Heart left ventricle (tissue), 16 donors: ENCODE measurements around the gene KRTAP10-8. TPM values are rescaled to one million over a fixed set of nuclear protein-coding genes. Genes with fewer than 3 reads are reported as not detected.
A peak's percentile ranks its signal among the peaks of the same experiment; 100 is the strongest.

Experiments used
- ATAC-seq, 4 donors: fragments of 200-7000 bp; cut with Tn5 transposase; one replicate each; pipeline ENCODE4 v1.9.1; 2020 to 2022; ENCODE audit warnings: moderate library complexity in 4 of 4, mild to moderate bottlenecking in 3 of 4, moderate number of reproducible peaks in 1 of 4
- DNase-seq, 5 donors: peaks; one replicate each; pipeline ENCODE4 v3.0.0-alpha.2; 2020
- H3K27ac ChIP-seq, 12 donors: fragments of 200-600 bp; sonication (generic) in 4 of 12; one replicate each; pipeline versions ENCODE4 v1.5.0 to v1.8.0; 2016 to 2022; ENCODE audit warnings: mild to moderate bottlenecking in 2 of 12
- H3K27me3 ChIP-seq, 9 donors: fragments of 200-600 bp; sonication (generic) in 2 of 9; one replicate each; pipeline versions ENCODE4 v1.5.1 to v1.8.0; 2016 to 2022; ENCODE audit warnings: mild to moderate bottlenecking in 3 of 9
- H3K36me3 ChIP-seq, 9 donors: fragments of 200-600 bp; sonication (generic) in 2 of 9; one replicate each; pipeline versions ENCODE4 v1.5.0 to v1.8.0; 2018 to 2022; ENCODE audit warnings: mild to moderate bottlenecking in 2 of 9
- H3K4me1 ChIP-seq, 12 donors: fragments of 200-600 bp; sonication (generic) in 4 of 12; one replicate each; pipeline versions ENCODE4 v1.5.0 to v1.8.0; 2016 to 2022; ENCODE audit warnings: mild to moderate bottlenecking in 3 of 12
- H3K4me3 ChIP-seq, 12 donors: fragments of 200-600 bp; sonication (generic) in 4 of 12; one replicate each; pipeline versions ENCODE4 v1.5.0 to v1.8.0; 2017 to 2022; ENCODE audit warnings: mild to moderate bottlenecking in 9 of 12, moderate library complexity in 4 of 12
- H3K9me3 ChIP-seq, 12 donors: fragments of 200-600 bp; sonication (generic) in 4 of 12; one replicate each; pipeline versions ENCODE4 v1.5.0 to v1.8.0; 2016 to 2022; ENCODE audit warnings: mild to moderate bottlenecking in 1 of 12
- CTCF ChIP-seq, 12 donors: fragments of 200-600 bp; sonication (generic) in 4 of 12; IDR thresholded peaks; one replicate each; pipeline versions ENCODE4 v1.5.0 to v1.8.0; 2018 to 2022; ENCODE audit warnings: antibody characterized with exemption in 12 of 12, mild to moderate bottlenecking in 5 of 12
- POLR2A ChIP-seq, 2 donors: fragments of 450-650 bp; IDR thresholded peaks; one replicate each; pipeline ENCODE4 v1.6.1; 2017; ENCODE audit warnings: antibody characterized with exemption in 2 of 2, mild to moderate bottlenecking in 2 of 2, moderate library complexity in 2 of 2
- WGBS, 4 donors: extraction: QIAGEN DNeasy Blood & Tissue Kit in 2 of 4; methylation state at CpG; one replicate each; pipeline versions ENCODE4 v1.1.5 to v1.1.7; 2013 to 2018; 5-methylcytosine and 5-hydroxymethylcytosine counted together
- intact Hi-C, 10 donors: fragments of 100-400 bp; cut with DNase I; formaldehyde crosslinking; loops; one replicate each; pipeline versions ENCODE4 v1.11.1 to v1.14.2; 2022
- polyA plus RNA-seq, 2 donors: library from polyadenylated mRNA; stranded (reverse); fragments of 200-250 nt; gene quantifications; one replicate each; pipeline ENCODE4 v1.2.3, GENCODE V29; 2013
- total RNA-seq, 9 donors: library from RNA; depleted of rRNA in 2 of 9; stranded (reverse); fragments of >200 nt in 2 of 9; fragmentation: NEBNext Ultra II Directional in 3 of 9; extraction: Animal tissue kit (Norgen Biotek cat#: 25700) in 3 of 9; gene quantifications; one replicate each; pipeline versions ENCODE4 v1.1.0 to v1.2.4, GENCODE V29; 2016 to 2023
- donor health status: ischemic (EF 13 %, LVEDD 7.1; RV severe dilation, severe dysfunction).
- donor health status: healthy with polysubstance abuse.
- donor health status: DM: no; HTN: yes; CAD: no.
- donor health status: DM: no; HTN: no; CAD: no.
- donor health status: ischemic (EF 25% LVEDD 6.9; RV normal size, moderate dysfunction).
- donor health status: ischemic (EF 25% LVEDD 5.7; RV mildly dilated, moderate dysfunction).
- donor health status: healthy.
- donor health status: DM: yes; HTN: yes; CAD: no.
- donor health status: ischemic (EF 35%, LVEDD 5.7; RV mildly dilated, moderate dysfunction).
- donor health status: nonischemic (EF 11% LVEDD 7.7; RV severe dilation, severe dysfunction).
- donor health status: DM: yes; HTN: yes; CAD: no.
- donor health status: PGD.
- donor health status: ischemic (EF 29% LVEDD 5.4; RV normal size, mild dysfunction).
- donor health status: nonischemic (EF 23%, LVEDD 6.1; RV moderate dilation, normal function).

The KRTAP10-8 gene
- total and polyA plus RNA-seq, 11 donors: not detected

DNA sequence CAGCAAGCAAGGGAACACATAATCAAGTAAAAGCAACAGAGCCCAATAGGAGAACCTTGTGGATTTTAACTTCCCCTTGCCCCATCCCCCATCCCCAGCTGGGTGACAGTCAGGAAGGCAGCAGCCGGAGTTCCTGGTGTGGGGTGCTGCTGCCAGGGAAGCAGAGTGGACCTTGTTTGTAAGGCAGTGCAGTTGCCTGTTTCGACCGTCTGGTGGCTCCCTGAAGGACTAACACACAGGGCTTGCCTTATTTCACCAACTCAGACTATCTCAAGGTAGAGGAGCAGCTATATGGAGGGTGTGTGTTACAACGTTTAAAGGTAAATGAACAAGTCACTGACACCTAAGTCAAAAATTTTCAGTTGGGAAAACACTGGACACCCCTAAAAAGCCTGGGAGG lies 6.6 kb downstream of the KRTAP10-8 start:
- no peak overlapping the region for H3K4me3 ChIP-seq
- H3K9me3 ChIP-seq: peaks cover 0 to 29% (median 6%) of the 10 kb centered on the region in 12 donors
- peaks cover 0 to 5% (median 0%) of the 10 kb centered on the region in 9 donors for H3K27me3 ChIP-seq
- peak overlapping the region in 1 of 12 donors; percentile 73 for H3K27ac ChIP-seq
- intact Hi-C loops: loop anchor here in 2 of 10 donors (2.0 to 5.0 kb wide), 2 partner anchors 174 kb away; no protein-coding TSS in a partner anchor
- DNase-seq (peak in 4 of 5 donors; percentile 39 to 59 (median 55)), ATAC-seq (peak in 3 of 4 donors; percentile 67 to 89 (median 69))
- no peaks in the 10 kb centered on the region for H3K36me3 ChIP-seq
- 10 to 29% (median 21%) methylated on average over 4 of the region's 4 CpGs for WGBS, 4 donors
- TF ChIP-seq POLR2A (IDR thresholded peaks at IDR 0.05) (no peak), CTCF (IDR thresholded peaks at IDR 0.05) (peak in 9 of 12 donors; percentile 12 to 52 (median 29))
- H3K4me1 ChIP-seq: peaks cover 0 to 8% (median 0%) of the 10 kb centered on the region in 12 donors

DNA sequence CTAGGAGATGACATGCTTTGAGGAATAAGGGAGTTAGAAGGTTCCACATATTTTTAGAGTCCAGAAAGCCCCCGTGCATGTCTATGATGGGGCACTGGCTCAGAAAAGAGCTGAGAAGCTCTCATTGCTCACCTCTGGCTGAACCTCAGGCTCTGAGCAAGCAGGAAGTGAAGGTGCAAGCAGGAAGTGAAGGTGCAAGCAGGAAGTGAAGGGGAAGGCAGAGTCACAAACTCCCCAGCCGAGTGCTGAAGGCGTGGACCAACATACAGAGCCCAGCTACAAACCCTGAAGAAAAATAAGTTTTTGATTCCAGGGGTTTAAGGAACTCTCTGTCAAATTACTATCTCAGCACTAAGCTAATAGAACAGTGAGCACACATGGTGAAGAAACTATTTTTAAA lies 7.0 kb downstream of the KRTAP10-8 start:
- H3K36me3 ChIP-seq: no peaks in the 10 kb centered on the region
- intact Hi-C loops: loop anchor here in 2 of 10 donors (2.0 to 5.0 kb wide), 2 partner anchors 173 to 174 kb away; no protein-coding TSS in a partner anchor
- WGBS, 4 donors: 50 to 66% (median 61%) methylated on average over 3 of the region's 3 CpGs
- H3K4me3 ChIP-seq: no peak overlapping the region
- TF ChIP-seq CTCF (IDR thresholded peaks at IDR 0.05) (no peak), POLR2A (IDR thresholded peaks at IDR 0.05) (no peak)
- peaks cover 0 to 5% (median 0%) of the 10 kb centered on the region in 9 donors for H3K27me3 ChIP-seq
- peak overlapping the region in 1 of 12 donors; percentile 73 for H3K27ac ChIP-seq
- peak in 1 of 4 donors; percentile 34 for ATAC-seq
- DNase-seq: no peak
- peaks cover 0 to 33% (median 10%) of the 10 kb centered on the region in 12 donors for H3K9me3 ChIP-seq
- peaks cover 0 to 8% (median 0%) of the 10 kb centered on the region in 12 donors for H3K4me1 ChIP-seq

DNA sequence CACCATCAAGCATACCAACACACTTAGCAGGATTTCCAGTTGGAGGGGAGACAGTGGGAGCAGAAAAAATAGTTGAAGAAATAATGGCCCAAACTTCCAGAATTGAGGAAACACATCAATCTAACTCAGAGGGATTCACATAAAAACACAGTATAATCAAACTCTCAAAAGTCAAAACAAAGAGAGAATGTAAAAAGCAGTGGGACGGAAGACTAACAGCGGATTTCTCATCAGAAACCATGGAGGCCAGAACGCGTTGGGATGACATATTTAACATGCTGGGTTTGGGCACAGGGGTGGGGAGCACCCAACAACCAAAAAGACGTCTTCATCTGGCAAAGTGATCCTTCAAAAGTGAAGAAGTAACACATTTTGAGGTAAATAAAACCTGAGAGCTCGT lies 8.0 kb downstream of the KRTAP10-8 start:
- DNase-seq: no peak
- 83 to 90% (median 86%) methylated on average over 6 of the region's 6 CpGs for WGBS, 4 donors
- intact Hi-C loops: loop anchor here in 2 of 10 donors (2.0 to 10.0 kb wide), 4 partner anchors 95 to 173 kb away; partner anchors contain the start of gene TSPEAR (in 1 of the 2)

More for the DNA sequence above, 8.0 kb downstream of the KRTAP10-8 start:
- peak overlapping the region in 1 of 12 donors; percentile 73 for H3K27ac ChIP-seq
- H3K4me1 ChIP-seq: peaks cover 0 to 8% (median 0%) of the 10 kb centered on the region in 12 donors
- TF ChIP-seq POLR2A (IDR thresholded peaks at IDR 0.05) (no peak), CTCF (IDR thresholded peaks at IDR 0.05) (no peak)
- ATAC-seq: no peak
- no peak overlapping the region for H3K4me3 ChIP-seq
- peaks cover 0 to 3% (median 0%) of the 10 kb centered on the region in 9 donors for H3K27me3 ChIP-seq
- H3K9me3 ChIP-seq: peaks cover 0 to 42% (median 13%) of the 10 kb centered on the region in 12 donors
- H3K36me3 ChIP-seq: no peaks in the 10 kb centered on the region
